Osteoblast (primary cell): ENCODE measurements around the gene GHDC. TPM values are rescaled to one million over a fixed set of nuclear protein-coding genes. Genes with fewer than 3 reads are reported as not detected.

Source experiments
- DNase-seq: peaks from one replicate; pipeline ENCODE4 v3.0.0; 2011; ENCODE audit warnings: low spot score, mixed read lengths; ENCODE audit not compliant: insufficient read length; ENCODE audit errors: missing footprints
- H2AFZ ChIP-seq: 2 replicates; pipeline ENCODE4 v1.6.0; 2011; ENCODE audit warnings: mild to moderate bottlenecking, low read length
- H3K27ac ChIP-seq: 2 replicates; pipeline ENCODE4 v1.5.1; 2011; ENCODE audit warnings: mild to moderate bottlenecking, low read depth, low read length, moderate library complexity
- H3K27me3 ChIP-seq: 2 replicates; pipeline ENCODE4 v1.6.0; 2012; ENCODE audit warnings: mild to moderate bottlenecking, control low read depth, inconsistent platforms, low read length, moderate library complexity; ENCODE audit not compliant: insufficient read depth
- H3K36me3 ChIP-seq: 2 replicates; pipeline ENCODE4 v1.5.1; 2011; ENCODE audit warnings: mild to moderate bottlenecking, low read length, control low read depth, moderate library complexity; ENCODE audit not compliant: insufficient read depth
- H3K4me1 ChIP-seq: 2 replicates; pipeline ENCODE4 v1.5.1; 2011; ENCODE audit warnings: mild to moderate bottlenecking, low read length, control low read depth, moderate library complexity; ENCODE audit not compliant: insufficient read depth
- H3K4me2 ChIP-seq: 2 replicates; pipeline ENCODE4 v1.6.0; 2011; ENCODE audit warnings: mild to moderate bottlenecking, low read length; ENCODE audit not compliant: insufficient read depth
- H3K4me3 ChIP-seq: fragments of 200-600 bp; sonication (generic); 3 replicates; pipeline ENCODE4 v1.5.1; 2012; ENCODE audit warnings: mild to moderate bottlenecking, low read length, inconsistent platforms; ENCODE audit not compliant: insufficient read depth
- H3K79me2 ChIP-seq: 2 replicates; pipeline ENCODE4 v1.6.0; 2012; ENCODE audit warnings: mild to moderate bottlenecking, low read length, control low read depth, inconsistent platforms; ENCODE audit not compliant: insufficient read depth
- H3K9me3 ChIP-seq: 2 replicates; pipeline ENCODE4 v1.5.1; 2011; ENCODE audit warnings: low read depth, low read length, control low read depth
- H4K20me1 ChIP-seq: 2 replicates; pipeline ENCODE4 v1.6.0; 2012; ENCODE audit warnings: mild to moderate bottlenecking, low read length, control low read depth; ENCODE audit not compliant: insufficient read depth
- CTCF ChIP-seq: IDR thresholded peaks from 2 replicates; pipeline ENCODE4 v1.5.1; 2011; ENCODE audit warnings: mild to moderate bottlenecking, low read depth, low read length, moderate library complexity; ENCODE audit errors: extremely low read depth
- total RNA-seq: library from RNA; depleted of rRNA; stranded (reverse); fragments of >200 nt; gene quantifications from 2 replicates; pipeline ENCODE4 v1.2.3, GENCODE V29; 2012

GHDC gene
- total RNA-seq, 1 donor, result 31.8 TPM

DNA sequence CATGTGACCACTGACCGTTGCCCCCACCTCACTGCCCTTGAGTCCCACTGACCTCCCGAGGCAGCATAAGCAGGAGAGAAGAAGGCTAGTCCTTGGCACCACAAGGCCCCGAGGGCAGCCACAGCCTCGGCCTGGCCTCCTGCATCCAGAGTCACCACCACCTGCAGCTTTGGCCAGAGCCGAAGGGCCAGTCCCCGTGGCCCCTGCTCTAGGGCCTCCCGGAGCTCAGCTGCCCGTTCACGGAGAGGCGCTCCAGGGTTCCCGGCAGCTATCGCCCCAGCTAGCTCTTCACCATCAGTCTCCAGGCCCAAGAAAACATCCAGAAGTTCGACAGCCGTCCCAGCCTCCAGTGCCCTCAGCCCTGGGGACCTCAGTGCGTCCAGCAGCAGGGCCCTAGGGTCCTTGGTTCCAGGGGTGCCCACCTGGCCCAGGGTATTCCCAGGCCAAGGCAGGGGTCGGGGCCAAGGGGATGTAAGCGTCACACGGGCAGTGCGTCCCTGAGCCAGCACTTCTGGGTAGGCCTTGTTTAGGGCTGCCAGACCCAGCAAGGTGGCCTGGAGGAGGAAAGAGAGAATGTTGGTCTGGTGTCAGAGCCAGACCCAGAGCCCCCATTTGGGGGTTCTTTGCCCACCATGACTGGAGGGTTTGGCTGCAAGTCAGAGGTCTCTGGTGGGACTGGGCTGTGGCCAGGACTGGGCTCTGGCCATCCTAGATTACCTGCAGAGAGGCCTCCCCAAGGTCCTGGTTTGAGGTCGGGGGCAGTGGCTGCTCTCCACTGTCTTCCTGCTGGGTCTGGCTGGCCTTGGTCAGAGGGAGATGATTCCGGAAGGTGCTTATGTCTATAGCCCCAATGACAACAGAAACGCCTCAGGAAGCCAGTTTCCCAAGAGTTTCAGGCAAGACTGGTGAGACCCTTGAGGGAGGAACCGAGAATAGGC is 1.8 kb downstream of the GHDC start:
- H4K20me1 ChIP-seq, result no peaks in the 10 kb centered on the region
- peaks cover 6% of the 10 kb centered on the region for H3K4me1 ChIP-seq
- H3K4me3 ChIP-seq, result no peak overlapping the region
- H3K27ac ChIP-seq, result no peak overlapping the region
- no peaks in the 10 kb centered on the region for H3K79me2 ChIP-seq
- DNase-seq, result no peak
- no peaks in the 10 kb centered on the region for H3K36me3 ChIP-seq
- H2AFZ ChIP-seq, result no peak overlapping the region
- H3K9me3 ChIP-seq, result no peaks in the 10 kb centered on the region
- no peak for TF ChIP-seq CTCF
- no peak overlapping the region for H3K4me2 ChIP-seq
- no peaks in the 10 kb centered on the region for H3K27me3 ChIP-seq

- Histone ChIP-seq H3K4me2 (no peak overlapping the region), H3K9me3 (no peaks in the 10 kb centered on the region), H4K20me1 (no peaks in the 10 kb centered on the region), H2AFZ (no peak overlapping the region), H3K4me3 (no peak overlapping the region), H3K4me1 (peaks cover 6% of the 10 kb centered on the region), H3K79me2 (no peaks in the 10 kb centered on the region), H3K27me3 (no peaks in the 10 kb centered on the region), H3K27ac (no peak overlapping the region), H3K36me3 (no peaks in the 10 kb centered on the region)
- DNase-seq, result no peak
- no peak for TF ChIP-seq CTCF
Measured at GRCh38 chr17:42191275-42191608, 3.1 kb downstream of the GHDC start.

- Histone ChIP-seq H2AFZ (no peak overlapping the region), H4K20me1 (no peaks in the 10 kb centered on the region), H3K79me2 (no peaks in the 10 kb centered on the region), H3K4me2 (no peak overlapping the region), H3K9me3 (no peaks in the 10 kb centered on the region), H3K4me3 (no peak overlapping the region), H3K4me1 (peaks cover 6% of the 10 kb centered on the region), H3K36me3 (no peaks in the 10 kb centered on the region), H3K27me3 (no peaks in the 10 kb centered on the region), H3K27ac (no peak overlapping the region)
- DNase-seq, result no peak
- TF ChIP-seq CTCF, result no peak
Measured at GRCh38 chr17:42190491-42191274, 3.6 kb downstream of the GHDC start.

DNA sequence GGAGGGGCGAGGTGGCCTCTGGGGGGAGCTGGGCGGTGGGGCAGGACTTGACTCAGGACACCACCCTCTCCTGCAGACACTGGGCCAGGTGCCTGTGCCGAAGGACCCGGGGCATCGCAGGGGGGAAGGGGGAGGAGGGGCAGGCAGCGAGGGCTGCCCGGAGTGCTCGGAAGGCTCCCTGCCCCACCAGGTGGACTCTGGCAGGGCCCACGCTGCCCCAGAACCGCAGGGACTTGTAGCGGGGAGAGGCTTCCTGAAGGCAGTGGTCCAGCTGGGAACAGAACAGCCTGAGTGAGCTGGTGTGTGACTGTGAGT is 4.7 kb downstream of the GHDC start:
- Histone ChIP-seq H3K4me3 (no peak overlapping the region), H4K20me1 (no peaks in the 10 kb centered on the region), H3K79me2 (no peaks in the 10 kb centered on the region)

More for the DNA sequence above, 4.7 kb downstream of the GHDC start:
- Histone ChIP-seq H3K27me3 (no peaks in the 10 kb centered on the region), H3K27ac (no peak overlapping the region), H3K4me1 (peaks cover 7% of the 10 kb centered on the region), H2AFZ (no peak overlapping the region), H3K36me3 (no peaks in the 10 kb centered on the region), H3K4me2 (no peak overlapping the region), H3K9me3 (no peaks in the 10 kb centered on the region)
- DNase-seq, result no peak
- TF ChIP-seq CTCF, result no peak
